Stimulated activated CD8-positive, alpha-beta memory T cell treated with anti-CD3 and anti-CD28 coated beads, Interleukin-4, amount 100 ng/mL, for 24 hours (primary cell): ENCODE data around the gene TMEM240.
"Not testable (repeated sequence)": the region's sequence is repeated elsewhere in the genome, so short reads cannot be mapped to it uniquely, and the experiment has no call there.

Experiments
- DNase-seq: peaks from one replicate; pipeline ENCODE4 v3.0.0-alpha.2; 2020; ENCODE audit warnings: low read depth

The TMEM240 gene

DNA sequence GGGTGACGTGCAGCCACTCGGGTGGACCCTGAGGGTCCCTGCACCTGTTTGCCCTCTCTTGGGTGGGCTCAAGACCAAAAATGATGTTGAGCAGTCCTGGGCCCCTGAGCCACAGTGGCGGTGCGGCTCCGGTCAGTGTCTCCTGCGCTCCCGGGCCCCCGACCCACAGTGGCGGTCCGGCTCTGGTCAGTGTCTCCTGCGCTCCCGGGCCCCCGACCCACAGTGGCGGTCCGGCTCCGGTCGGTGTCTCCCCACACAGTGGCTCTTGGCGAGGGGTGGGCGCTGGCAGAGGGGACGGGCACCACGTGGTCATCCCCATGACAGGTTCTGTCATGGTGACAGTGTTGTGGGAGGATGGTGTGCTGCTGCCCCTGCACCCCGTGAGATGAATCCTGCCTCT, 46.1 kb downstream of the TMEM240 start:
- DNase-seq = not testable (repeated sequence)

- DNase-seq = no peak
These were observed 48.8 kb downstream of the TMEM240 start for GRCh38 chr1:1491601-1492000.

DNA sequence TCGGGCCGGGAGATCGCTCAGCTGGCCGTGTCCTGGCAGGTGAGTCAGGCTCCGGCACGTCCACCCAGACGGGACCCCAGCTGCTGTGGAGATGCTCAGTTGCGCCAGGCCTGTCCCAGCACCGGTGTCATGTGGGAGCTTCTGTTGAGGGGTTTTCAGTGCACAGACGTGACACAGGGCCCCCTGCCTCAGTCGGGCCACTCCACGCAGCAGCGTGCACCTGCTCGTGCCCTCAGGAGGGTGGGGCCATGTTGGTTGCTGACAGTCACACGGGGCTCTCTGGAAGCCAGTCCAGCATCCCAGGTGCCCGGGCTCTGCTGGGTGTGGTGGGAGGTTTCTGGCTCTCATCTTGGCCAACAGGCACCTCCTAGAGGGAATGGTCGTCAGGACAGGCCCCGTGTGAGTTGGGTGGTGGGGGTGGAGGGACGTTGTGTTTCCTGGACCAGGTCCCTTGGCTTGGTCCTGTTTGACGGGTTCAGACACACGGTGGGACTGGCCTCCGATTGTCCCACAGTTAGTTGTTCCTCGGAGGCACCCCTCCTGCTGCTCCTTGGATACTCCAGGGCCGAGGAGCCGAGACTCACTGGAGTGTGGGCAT, 49.7 kb downstream of the TMEM240 start:
- DNase-seq = no peak

- DNase-seq = no peak
These were observed 50.6 kb downstream of the TMEM240 start for GRCh38 chr1:1489861-1490260.

- no peak for DNase-seq
These were observed 51.2 kb downstream of the TMEM240 start for GRCh38 chr1:1489231-1489630.

DNA sequence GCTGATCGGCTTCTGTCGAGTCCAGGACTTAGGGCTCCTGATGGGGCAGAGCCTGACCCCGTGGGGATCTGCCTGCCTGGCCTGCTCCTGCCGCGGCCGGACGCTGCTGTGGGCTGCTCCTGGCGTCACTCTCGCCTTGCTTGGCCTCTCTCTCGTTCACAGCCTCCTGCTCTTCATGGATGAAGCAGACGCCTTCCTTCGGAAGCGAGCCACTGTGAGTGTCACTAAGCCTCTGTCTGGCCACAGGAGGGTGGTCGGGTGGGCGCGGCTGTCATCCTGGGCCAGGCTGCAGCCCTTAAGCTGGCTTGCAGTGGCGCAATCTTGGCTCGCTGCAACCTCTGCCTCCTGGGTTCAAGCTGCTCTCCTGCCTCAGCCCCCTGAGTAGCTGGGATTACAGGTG, 52.7 kb downstream of the TMEM240 start:
- DNase-seq = no peak

DNA sequence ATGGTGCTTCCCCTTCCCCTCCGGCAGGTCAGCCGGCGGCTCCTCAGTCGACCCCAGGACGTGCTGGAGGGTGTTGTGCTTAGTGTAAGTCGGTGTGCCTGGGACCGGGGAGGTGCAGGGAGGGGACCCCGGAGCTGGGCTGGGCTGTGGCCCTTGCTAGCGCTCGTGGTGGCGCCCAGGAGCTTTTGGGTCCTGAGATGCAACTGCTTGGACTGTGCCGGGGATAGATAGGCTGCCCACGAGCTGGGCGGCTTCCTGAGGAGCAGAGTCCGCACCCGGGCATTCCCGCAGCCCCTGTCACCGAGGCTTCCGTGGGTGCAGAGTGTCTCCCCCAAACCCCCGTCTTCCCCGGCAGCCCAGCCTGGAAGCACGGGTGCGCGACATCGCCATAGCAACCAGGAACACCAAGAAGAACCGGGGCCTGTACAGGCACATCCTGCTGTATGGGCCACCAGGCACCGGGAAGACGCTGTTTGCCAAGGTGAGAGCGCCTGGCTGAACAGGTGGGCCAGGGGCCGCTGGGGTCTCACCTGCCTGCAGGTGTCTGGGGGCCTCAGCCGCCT, 54.6 kb downstream of the TMEM240 start:
- DNase-seq = not testable (repeated sequence)

- not testable (repeated sequence) for DNase-seq
These were observed 55.3 kb downstream of the TMEM240 start for GRCh38 chr1:1484976-1485750.
